ENCODE results near the gene CLCN1. TPM values are rescaled to one million over a fixed set of nuclear protein-coding genes. Genes with fewer than 3 reads are reported as not detected.

The CLCN1 gene
- total RNA-seq, 1 experiment from 2014 or later: not detected

DNA sequence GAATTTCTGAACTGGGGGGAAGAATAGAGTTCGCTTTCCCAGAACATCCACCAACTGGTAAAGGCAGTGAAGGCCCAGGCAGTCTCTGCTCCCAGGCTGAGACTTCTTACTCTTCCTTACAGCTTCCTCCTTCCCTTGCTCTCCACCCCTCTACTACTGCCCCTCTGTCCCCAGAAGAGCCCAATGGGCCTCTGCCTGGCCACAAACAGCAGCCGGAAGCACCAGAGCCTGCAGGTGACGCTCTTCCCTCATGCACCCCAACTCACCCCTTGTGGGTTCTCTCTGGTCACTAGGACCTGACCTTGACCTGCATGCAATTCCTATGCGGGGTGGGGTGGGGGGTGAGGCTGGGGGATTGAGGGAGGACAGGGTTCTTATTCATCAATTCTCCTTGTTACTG is 30.1 kb downstream of the CLCN1 start:
- Histone ChIP-seq H3K27ac (ENCODE audit: low read length) (no peak overlapping the region), H3K4me2 (ENCODE audit: low read depth, low read length, poor library complexity, severe bottlenecking) (no peak overlapping the region), H3K9ac (ENCODE audit: low read length) (no peak overlapping the region), H3K9me2 (replicated peaks; ENCODE audit: insufficient read depth, low read length) (no peaks in the 10 kb centered on the region), H3K4me1 (ENCODE audit: low read length) (no peaks in the 10 kb centered on the region), H3K36me3 (ENCODE audit: insufficient read depth, low read length) (no peaks in the 10 kb centered on the region), H3K27me3 (ENCODE audit: low read length) (no peaks in the 10 kb centered on the region), H2AFZ (ENCODE audit: low read length) (no peak overlapping the region), H4K20me1 (ENCODE audit: insufficient read depth, low read depth, low read length) (no peaks in the 10 kb centered on the region), H3K4me3 (ENCODE audit: low read length) (no peak overlapping the region), H3K9me3 (ENCODE audit: low read length) (no peaks in the 10 kb centered on the region), H3K79me2 (ENCODE audit: low read length) (no peaks in the 10 kb centered on the region)
- DNase-seq: no peak

DNA sequence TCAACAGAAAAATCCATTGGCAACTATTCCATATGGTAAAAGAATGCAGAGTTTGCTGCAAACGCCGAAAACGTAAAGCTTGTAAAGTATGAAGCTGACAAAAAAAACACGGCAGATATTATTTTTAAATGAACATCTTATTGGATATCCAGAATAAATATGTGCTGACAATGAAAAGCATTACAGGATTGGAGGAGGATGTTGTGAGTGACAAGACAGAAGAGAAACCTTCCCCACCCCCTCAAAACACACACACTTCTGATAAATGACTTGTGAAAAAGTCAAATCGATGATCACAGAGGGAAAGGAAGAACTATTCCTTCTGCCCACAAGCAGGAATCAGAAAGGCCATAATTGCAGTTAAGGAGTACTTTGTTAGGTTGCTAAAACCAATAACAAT is 32.0 kb downstream of the CLCN1 start:
- H3K4me3 ChIP-seq (ENCODE audit: low read length): no peak overlapping the region
- no peaks in the 10 kb centered on the region for H3K27me3 ChIP-seq (ENCODE audit: low read length)
- H3K27ac ChIP-seq (ENCODE audit: low read length): no peak overlapping the region
- H3K9me2 ChIP-seq (replicated peaks; ENCODE audit: insufficient read depth, low read length): no peaks in the 10 kb centered on the region
- H3K4me2 ChIP-seq (ENCODE audit: low read depth, low read length, poor library complexity, severe bottlenecking): no peak overlapping the region
- no peak for DNase-seq
- no peak overlapping the region for H3K9ac ChIP-seq (ENCODE audit: low read length)
- no peaks in the 10 kb centered on the region for H3K79me2 ChIP-seq (ENCODE audit: low read length)
- no peaks in the 10 kb centered on the region for H3K9me3 ChIP-seq (ENCODE audit: low read length)
- H2AFZ ChIP-seq (ENCODE audit: low read length): no peak overlapping the region
- H4K20me1 ChIP-seq (ENCODE audit: insufficient read depth, low read depth, low read length): no peaks in the 10 kb centered on the region
- no peaks in the 10 kb centered on the region for H3K36me3 ChIP-seq (ENCODE audit: insufficient read depth, low read length)
- no peaks in the 10 kb centered on the region for H3K4me1 ChIP-seq (ENCODE audit: low read length)

DNA sequence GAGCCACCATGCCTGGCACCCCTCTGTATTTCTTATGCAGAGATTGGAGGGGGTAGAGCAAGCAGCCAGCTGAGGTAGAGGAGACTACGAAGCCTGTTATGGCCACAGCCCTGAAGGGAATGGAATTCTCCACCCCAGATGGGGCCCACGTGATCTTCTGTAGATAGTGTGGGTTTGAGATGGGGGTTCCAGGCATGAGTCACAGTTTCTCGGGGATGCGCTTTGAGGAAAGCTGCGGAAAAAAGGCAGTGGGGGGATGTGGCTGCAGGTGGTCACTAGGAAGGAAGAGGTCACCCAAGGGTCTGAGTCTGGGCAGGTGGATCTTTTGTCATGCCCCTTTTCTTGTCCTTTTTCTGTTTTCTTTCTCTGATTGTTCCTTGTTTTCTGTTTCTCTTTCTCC is 35.1 kb downstream of the CLCN1 start:
- no peaks in the 10 kb centered on the region for H3K79me2 ChIP-seq (ENCODE audit: low read length)
- no peak overlapping the region for H3K4me2 ChIP-seq (ENCODE audit: low read depth, low read length, poor library complexity, severe bottlenecking)
- no peaks in the 10 kb centered on the region for H4K20me1 ChIP-seq (ENCODE audit: insufficient read depth, low read depth, low read length)
- H3K4me3 ChIP-seq (ENCODE audit: low read length): no peak overlapping the region
- no peaks in the 10 kb centered on the region for H3K9me2 ChIP-seq (replicated peaks; ENCODE audit: insufficient read depth, low read length)
- no peak for DNase-seq
- H3K36me3 ChIP-seq (ENCODE audit: insufficient read depth, low read length): no peaks in the 10 kb centered on the region
- no peaks in the 10 kb centered on the region for H3K4me1 ChIP-seq (ENCODE audit: low read length)
- H3K27me3 ChIP-seq (ENCODE audit: low read length): no peaks in the 10 kb centered on the region
- H3K9me3 ChIP-seq (ENCODE audit: low read length): no peaks in the 10 kb centered on the region
- H3K27ac ChIP-seq (ENCODE audit: low read length): no peak overlapping the region
- no peak overlapping the region for H2AFZ ChIP-seq (ENCODE audit: low read length)
- H3K9ac ChIP-seq (ENCODE audit: low read length): no peak overlapping the region

DNA sequence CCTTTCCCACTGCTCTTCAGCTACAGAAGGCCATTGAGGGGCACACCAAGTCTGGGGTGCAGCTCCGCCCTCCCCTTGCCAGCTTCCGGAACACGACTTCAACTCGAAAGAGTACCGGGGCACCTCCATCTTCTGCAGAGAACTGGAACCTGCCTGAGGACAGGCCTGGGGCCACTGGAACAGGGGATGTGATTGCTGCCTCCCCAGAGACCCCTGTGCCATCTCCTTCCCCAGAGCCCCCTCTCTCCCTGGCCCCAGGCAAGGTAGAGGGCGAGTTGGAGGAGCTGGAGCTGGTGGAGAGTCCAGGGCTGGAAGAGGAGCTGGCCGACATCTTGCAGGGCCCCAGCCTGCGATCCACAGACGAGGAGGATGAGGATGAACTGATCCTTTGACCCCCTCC is 35.7 kb downstream of the CLCN1 start:
- no peak for DNase-seq
- Histone ChIP-seq H3K27me3 (ENCODE audit: low read length) (no peaks in the 10 kb centered on the region), H3K9me3 (ENCODE audit: low read length) (no peaks in the 10 kb centered on the region), H3K4me1 (ENCODE audit: low read length) (no peaks in the 10 kb centered on the region), H3K4me2 (ENCODE audit: low read depth, low read length, poor library complexity, severe bottlenecking) (no peak overlapping the region), H3K79me2 (ENCODE audit: low read length) (no peaks in the 10 kb centered on the region), H3K4me3 (ENCODE audit: low read length) (no peak overlapping the region), H4K20me1 (ENCODE audit: insufficient read depth, low read depth, low read length) (no peaks in the 10 kb centered on the region), H3K36me3 (ENCODE audit: insufficient read depth, low read length) (no peaks in the 10 kb centered on the region), H3K9me2 (replicated peaks; ENCODE audit: insufficient read depth, low read length) (no peaks in the 10 kb centered on the region), H3K27ac (ENCODE audit: low read length) (no peak overlapping the region), H3K9ac (ENCODE audit: low read length) (no peak overlapping the region), H2AFZ (ENCODE audit: low read length) (no peak overlapping the region)

DNA sequence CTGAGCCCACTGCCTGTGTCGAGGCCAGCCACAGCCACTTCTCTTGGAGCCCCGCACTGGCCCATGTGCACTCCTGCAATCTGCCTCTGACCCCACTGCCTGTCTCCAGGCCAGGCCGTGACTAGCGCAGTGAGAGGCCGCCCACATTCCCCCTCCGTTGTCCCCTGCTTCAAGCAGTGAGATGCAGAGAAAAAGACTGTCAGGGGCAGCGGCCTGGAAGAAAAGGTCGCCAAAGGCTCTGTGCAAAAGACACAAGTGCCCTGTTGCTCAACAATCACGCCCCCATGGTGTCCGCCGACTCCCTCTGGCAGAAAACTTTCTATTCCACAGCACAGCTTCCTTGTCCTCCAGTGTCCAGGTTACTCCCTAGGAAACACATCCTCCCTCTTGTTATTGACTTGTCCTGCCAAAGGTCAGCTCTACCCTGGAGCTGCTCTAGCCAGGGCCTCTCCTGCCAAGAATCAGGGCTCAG is 36.7 kb downstream of the CLCN1 start:
- Histone ChIP-seq H3K27me3 (ENCODE audit: low read length) (no peaks in the 10 kb centered on the region), H3K4me1 (ENCODE audit: low read length) (no peaks in the 10 kb centered on the region), H3K9me2 (replicated peaks; ENCODE audit: insufficient read depth, low read length) (no peaks in the 10 kb centered on the region), H3K4me2 (ENCODE audit: low read depth, low read length, poor library complexity, severe bottlenecking) (no peak overlapping the region), H3K79me2 (ENCODE audit: low read length) (no peaks in the 10 kb centered on the region), H3K9me3 (ENCODE audit: low read length) (no peaks in the 10 kb centered on the region), H3K9ac (ENCODE audit: low read length) (no peak overlapping the region), H4K20me1 (ENCODE audit: insufficient read depth, low read depth, low read length) (no peaks in the 10 kb centered on the region), H2AFZ (ENCODE audit: low read length) (no peak overlapping the region), H3K4me3 (ENCODE audit: low read length) (no peak overlapping the region), H3K36me3 (ENCODE audit: insufficient read depth, low read length) (no peaks in the 10 kb centered on the region), H3K27ac (ENCODE audit: low read length) (no peak overlapping the region)
- no peak for DNase-seq

DNA sequence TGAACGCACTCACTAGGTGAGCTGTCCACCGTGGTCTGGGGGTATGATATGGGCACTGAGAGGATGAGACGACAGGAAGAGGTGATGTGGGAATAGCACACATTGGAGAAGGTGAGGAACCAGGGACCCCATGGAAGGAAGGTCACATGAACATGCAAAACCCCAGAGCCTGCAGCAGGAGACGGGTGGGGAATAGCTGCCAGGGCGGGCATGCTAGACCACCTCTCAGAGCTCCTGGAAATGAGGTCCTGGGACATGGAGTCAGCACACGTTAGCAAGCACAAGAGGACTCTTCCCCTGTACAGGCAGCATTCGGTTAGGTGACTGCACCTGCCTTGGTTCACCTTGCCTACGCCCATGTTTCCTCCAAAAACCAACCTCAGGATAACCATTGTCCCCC is 38.5 kb downstream of the CLCN1 start:
- H3K27ac ChIP-seq (ENCODE audit: low read length): no peak overlapping the region
- no peaks in the 10 kb centered on the region for H3K9me2 ChIP-seq (replicated peaks; ENCODE audit: insufficient read depth, low read length)
- no peaks in the 10 kb centered on the region for H3K36me3 ChIP-seq (ENCODE audit: insufficient read depth, low read length)
- H2AFZ ChIP-seq (ENCODE audit: low read length): no peak overlapping the region
- H3K4me2 ChIP-seq (ENCODE audit: low read depth, low read length, poor library complexity, severe bottlenecking): no peak overlapping the region
- H4K20me1 ChIP-seq (ENCODE audit: insufficient read depth, low read depth, low read length): no peaks in the 10 kb centered on the region
- DNase-seq: no peak
- no peaks in the 10 kb centered on the region for H3K79me2 ChIP-seq (ENCODE audit: low read length)
- H3K27me3 ChIP-seq (ENCODE audit: low read length): no peaks in the 10 kb centered on the region
- no peaks in the 10 kb centered on the region for H3K9me3 ChIP-seq (ENCODE audit: low read length)
- no peaks in the 10 kb centered on the region for H3K4me1 ChIP-seq (ENCODE audit: low read length)
- H3K9ac ChIP-seq (ENCODE audit: low read length): no peak overlapping the region
- no peak overlapping the region for H3K4me3 ChIP-seq (ENCODE audit: low read length)

DNA sequence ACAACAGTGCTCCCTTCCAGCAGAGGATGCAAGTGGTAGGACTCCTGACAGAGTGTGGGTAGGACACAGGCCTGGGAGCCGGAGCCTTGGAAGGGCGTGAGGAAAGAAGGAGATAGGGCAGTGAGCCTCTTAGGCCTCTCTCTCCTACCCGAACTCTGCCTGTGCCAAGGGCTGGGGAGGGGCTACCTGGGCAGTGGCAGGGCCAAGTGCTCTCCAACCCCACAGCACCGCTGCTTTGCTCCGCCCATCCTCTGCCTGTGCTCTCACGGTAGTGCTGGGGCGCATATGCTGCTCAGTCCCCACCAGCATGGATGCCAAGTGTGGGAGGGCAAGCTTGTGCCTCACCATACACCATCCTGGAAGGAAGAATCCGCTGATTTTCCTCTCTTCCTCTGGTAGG is 39.1 kb downstream of the CLCN1 start:
- Histone ChIP-seq H3K4me1 (ENCODE audit: low read length) (no peaks in the 10 kb centered on the region), H3K27ac (ENCODE audit: low read length) (no peak overlapping the region), H3K27me3 (ENCODE audit: low read length) (no peaks in the 10 kb centered on the region), H3K4me2 (ENCODE audit: low read depth, low read length, poor library complexity, severe bottlenecking) (no peak overlapping the region), H3K9me2 (replicated peaks; ENCODE audit: insufficient read depth, low read length) (no peaks in the 10 kb centered on the region), H3K36me3 (ENCODE audit: insufficient read depth, low read length) (no peaks in the 10 kb centered on the region), H3K4me3 (ENCODE audit: low read length) (no peak overlapping the region), H3K79me2 (ENCODE audit: low read length) (no peaks in the 10 kb centered on the region), H4K20me1 (ENCODE audit: insufficient read depth, low read depth, low read length) (no peaks in the 10 kb centered on the region), H3K9ac (ENCODE audit: low read length) (no peak overlapping the region), H2AFZ (ENCODE audit: low read length) (no peak overlapping the region), H3K9me3 (ENCODE audit: low read length) (no peaks in the 10 kb centered on the region)
- no peak for DNase-seq

DNA sequence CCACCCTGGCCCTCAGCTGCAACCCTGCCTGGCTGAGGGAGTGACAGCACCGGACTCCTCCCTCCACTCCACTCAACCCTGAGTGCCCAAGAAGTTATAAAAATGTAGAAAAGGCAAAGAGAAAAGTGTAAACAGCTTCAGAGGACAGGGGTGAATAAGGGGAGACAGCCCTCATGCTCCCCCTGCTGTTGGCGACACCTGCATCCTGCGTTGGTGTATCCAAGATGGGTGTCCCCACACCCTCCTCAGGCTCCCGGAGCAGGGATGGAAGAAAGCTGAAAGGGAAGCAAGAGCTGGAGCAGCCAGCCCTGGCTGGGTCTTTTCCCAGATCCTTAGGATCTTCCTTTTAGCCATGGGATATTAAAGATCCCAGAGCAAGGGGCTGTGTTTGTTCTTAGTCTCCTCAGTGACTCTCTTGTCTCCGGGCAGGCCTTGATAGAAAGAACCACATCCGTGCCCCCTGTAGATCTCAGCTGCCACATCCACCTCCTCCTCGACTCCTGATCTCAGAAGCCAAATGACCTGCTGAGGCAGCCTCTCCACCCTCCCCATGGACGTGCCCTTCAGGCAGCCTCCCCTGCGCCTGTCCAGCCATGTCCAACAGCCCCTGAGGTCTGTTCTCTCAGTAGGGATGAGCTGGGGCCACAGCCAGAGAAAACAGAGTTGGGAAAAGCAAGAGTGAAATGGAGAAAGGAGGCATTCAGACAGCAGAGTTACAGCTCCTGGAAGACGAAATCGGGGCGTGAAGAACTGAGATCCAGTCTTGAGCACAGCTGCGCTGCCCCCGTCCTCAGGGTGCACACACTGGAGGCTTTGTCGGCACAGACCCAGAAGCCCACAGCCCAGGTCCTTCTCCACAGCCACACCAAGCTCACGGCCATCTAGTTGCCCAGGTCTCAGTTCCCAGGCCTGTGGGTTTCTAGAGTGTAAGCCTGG is 39.8 kb downstream of the CLCN1 start:
- Histone ChIP-seq H3K4me1 (ENCODE audit: low read length) (no peaks in the 10 kb centered on the region), H3K9me2 (replicated peaks; ENCODE audit: insufficient read depth, low read length) (no peaks in the 10 kb centered on the region), H3K9me3 (ENCODE audit: low read length) (no peaks in the 10 kb centered on the region), H3K4me3 (ENCODE audit: low read length) (no peak overlapping the region), H2AFZ (ENCODE audit: low read length) (no peak overlapping the region), H3K4me2 (ENCODE audit: low read depth, low read length, poor library complexity, severe bottlenecking) (no peak overlapping the region), H3K9ac (ENCODE audit: low read length) (no peak overlapping the region), H3K79me2 (ENCODE audit: low read length) (no peaks in the 10 kb centered on the region), H4K20me1 (ENCODE audit: insufficient read depth, low read depth, low read length) (no peaks in the 10 kb centered on the region), H3K27me3 (ENCODE audit: low read length) (no peaks in the 10 kb centered on the region), H3K27ac (ENCODE audit: low read length) (no peak overlapping the region), H3K36me3 (ENCODE audit: insufficient read depth, low read length) (no peaks in the 10 kb centered on the region)
- peak; percentile 48 for DNase-seq

Measured in Karpas-422 (cell line).